ENCODE results near the gene PRSS12.

PRSS12 gene

DNA sequence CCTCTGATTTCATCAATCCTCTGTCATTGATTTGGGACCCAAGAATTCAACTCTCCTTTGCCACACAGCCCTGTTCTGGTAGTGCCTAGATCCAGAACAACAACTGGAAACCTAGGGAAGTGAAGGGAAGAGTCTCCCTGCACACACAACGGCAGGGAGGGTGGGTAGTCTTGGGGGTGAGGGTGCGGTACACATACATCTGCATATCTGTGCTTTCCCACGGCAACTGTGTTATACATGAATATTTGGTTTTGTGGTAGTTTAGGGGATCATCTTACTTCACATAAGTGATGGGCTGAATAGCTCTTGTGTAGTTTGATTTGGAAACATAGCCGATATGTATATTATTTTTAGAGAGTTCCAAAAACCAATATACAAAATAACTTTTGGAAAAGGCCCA is 3.3 kb upstream of the PRSS12 start:
- no peak overlapping the region for H3K27ac ChIP-seq (ENCODE audit: low read length)
- H3K9ac ChIP-seq (ENCODE audit: low read depth, low read length) = no peak overlapping the region
- H3K4me3 ChIP-seq (ENCODE audit: low read length) = no peak overlapping the region
- no peaks in the 10 kb centered on the region for H3K9me3 ChIP-seq (ENCODE audit: insufficient read depth, low read depth, low read length)
- H3K27me3 ChIP-seq (ENCODE audit: insufficient read depth, low read length) = peaks cover 28% of the 10 kb centered on the region
- no peaks in the 10 kb centered on the region for H3K36me3 ChIP-seq (ENCODE audit: insufficient read depth, low read depth, low read length)
- peaks cover 3% of the 10 kb centered on the region; the same call in 1 of the 2 replicates for H3K4me1 ChIP-seq (ENCODE audit: insufficient read depth, low read length)

DNA sequence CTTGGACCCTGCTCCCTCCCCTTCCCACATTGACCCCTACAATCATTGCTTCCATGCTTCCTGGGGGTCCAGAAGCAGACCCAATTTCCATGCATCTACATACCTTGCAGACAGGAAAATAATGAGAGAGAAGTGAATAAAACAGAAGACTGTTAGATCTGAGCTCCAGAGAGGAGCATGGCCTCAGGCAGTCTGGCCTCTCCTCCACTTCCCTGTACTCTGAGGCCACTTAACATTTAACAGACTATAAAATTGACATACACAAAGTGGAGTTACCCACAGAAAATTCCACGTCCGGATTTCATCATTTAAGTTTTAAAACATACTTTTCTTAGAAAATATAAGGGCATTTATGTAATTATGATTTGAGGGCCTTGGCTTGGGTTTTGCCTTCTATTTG is 2.1 kb upstream of the PRSS12 start:
- H3K4me1 ChIP-seq (ENCODE audit: insufficient read depth, low read length) = peaks cover 3% of the 10 kb centered on the region; the same call in 1 of the 2 replicates
- peaks cover 37% of the 10 kb centered on the region for H3K27me3 ChIP-seq (ENCODE audit: insufficient read depth, low read length)
- H3K27ac ChIP-seq (ENCODE audit: low read length) = no peak overlapping the region
- H3K4me3 ChIP-seq (ENCODE audit: low read length) = no peak overlapping the region
- H3K9me3 ChIP-seq (ENCODE audit: insufficient read depth, low read depth, low read length) = no peaks in the 10 kb centered on the region
- H3K9ac ChIP-seq (ENCODE audit: low read depth, low read length) = no peak overlapping the region
- H3K36me3 ChIP-seq (ENCODE audit: insufficient read depth, low read depth, low read length) = no peaks in the 10 kb centered on the region

DNA sequence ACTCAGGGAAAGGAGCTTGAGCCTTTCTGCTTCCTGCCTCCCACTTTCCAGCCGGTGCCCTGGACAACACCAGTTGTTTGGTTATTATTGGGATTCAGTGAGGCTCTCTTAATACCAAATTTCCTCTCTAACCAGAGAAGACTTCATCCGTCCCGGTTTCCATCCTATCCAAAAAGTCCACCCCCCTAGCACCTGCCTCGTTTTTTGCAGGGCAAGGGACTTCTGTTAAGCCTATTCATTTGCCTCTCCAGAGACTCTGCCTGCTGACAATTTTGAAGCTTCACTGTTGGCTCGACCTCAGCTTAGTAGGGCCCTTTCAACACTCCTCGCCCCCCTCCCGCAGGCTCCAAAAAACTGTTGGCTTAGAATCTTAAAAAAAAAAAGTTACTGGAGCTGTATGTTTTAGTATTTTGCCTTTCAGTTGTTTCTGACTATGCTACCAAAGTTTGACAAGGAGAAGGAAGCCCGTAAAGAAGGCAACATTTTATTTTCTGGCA is 779 bp upstream of the PRSS12 start:
- Histone ChIP-seq H3K4me3 (ENCODE audit: low read length) (peak overlapping the region; percentile 75), H3K9ac (ENCODE audit: low read depth, low read length) (peak overlapping the region; percentile 57; the same call in 1 of the 2 replicates), H3K27ac (ENCODE audit: low read length) (no peak overlapping the region), H3K27me3 (ENCODE audit: insufficient read depth, low read length) (peaks cover 37% of the 10 kb centered on the region), H3K4me1 (ENCODE audit: insufficient read depth, low read length) (peaks cover 3% of the 10 kb centered on the region; the same call in 1 of the 2 replicates), H3K9me3 (ENCODE audit: insufficient read depth, low read depth, low read length) (no peaks in the 10 kb centered on the region), H3K36me3 (ENCODE audit: insufficient read depth, low read depth, low read length) (no peaks in the 10 kb centered on the region)

DNA sequence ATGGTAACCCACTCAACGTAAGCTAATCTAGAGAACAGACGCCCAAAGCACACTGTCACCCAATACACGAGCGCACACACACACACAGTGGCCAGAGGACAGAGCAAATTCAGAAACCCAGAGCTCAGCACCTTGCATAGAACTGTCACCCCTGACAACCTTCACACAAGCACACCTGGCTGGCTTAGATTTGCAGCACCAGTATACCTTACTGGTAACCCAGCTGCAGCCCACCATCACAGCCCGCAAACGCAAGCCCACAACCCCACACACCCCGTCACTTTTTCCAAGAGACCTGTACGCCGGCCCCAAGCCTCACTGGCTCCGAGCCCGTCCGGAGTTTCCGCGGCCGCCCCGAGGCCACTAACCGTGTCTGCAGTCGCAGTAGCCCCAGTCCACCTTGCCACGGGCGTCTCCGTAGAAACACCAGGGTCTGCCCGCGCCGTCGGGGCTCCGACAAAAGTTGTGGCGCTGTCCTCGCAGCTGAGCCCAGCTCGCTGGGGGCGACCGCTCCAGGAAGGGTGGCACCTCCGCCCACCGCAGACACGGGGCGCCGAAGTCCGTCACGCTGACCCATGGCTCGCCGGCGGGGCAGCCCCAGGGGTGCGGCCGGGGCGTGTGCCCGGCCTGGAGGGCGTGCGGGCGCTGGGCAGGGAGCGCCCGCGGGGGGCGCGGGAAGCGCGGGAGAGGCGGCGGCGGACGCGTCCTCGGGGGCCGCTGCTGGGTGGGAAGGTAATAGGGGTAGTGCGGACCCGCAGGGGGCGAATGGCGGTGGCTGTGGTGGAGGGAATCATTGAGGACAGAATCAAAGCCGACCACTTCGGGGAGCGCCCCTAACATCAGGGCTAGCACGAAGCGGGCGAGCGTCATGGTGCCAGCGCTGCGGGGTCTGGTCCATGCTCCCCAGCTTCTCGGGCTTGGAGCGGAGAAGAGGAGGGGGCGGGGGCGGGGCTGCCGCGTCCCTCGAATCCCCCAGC is 664 bp downstream of the PRSS12 start:
- Histone ChIP-seq H3K27me3 (ENCODE audit: insufficient read depth, low read length) (peaks cover 37% of the 10 kb centered on the region), H3K4me1 (ENCODE audit: insufficient read depth, low read length) (peaks cover 3% of the 10 kb centered on the region; the same call in 1 of the 2 replicates), H3K9ac (ENCODE audit: low read depth, low read length) (no peak overlapping the region), H3K4me3 (ENCODE audit: low read length) (peak overlapping the region; percentile 75; the same call in 1 of the 2 replicates), H3K27ac (ENCODE audit: low read length) (no peak overlapping the region), H3K9me3 (ENCODE audit: insufficient read depth, low read depth, low read length) (no peaks in the 10 kb centered on the region), H3K36me3 (ENCODE audit: insufficient read depth, low read depth, low read length) (no peaks in the 10 kb centered on the region)

DNA sequence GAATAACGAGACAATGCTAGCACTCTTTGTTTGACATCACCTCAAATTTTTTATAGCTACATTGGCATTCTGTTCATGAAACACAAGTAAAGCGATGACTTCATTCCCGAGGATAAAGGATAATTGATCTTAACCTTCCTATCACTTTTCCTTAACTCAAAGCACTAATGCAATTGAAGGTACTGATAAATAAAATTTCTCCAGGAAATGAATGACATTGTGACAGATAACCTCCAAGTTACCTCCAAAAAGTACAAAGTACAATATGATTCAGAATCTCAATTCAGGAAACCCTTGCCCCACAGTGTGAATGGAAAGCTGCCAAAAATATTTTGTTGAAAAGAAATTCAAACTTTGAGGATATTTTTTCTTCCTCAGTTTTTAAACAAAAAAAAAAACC is 1.8 kb downstream of the PRSS12 start:
- H3K4me3 ChIP-seq (ENCODE audit: low read length) = no peak overlapping the region
- peaks cover 9% of the 10 kb centered on the region; the same call in 1 of the 2 replicates for H3K4me1 ChIP-seq (ENCODE audit: insufficient read depth, low read length)
- no peaks in the 10 kb centered on the region for H3K36me3 ChIP-seq (ENCODE audit: insufficient read depth, low read depth, low read length)
- no peak overlapping the region for H3K9ac ChIP-seq (ENCODE audit: low read depth, low read length)
- H3K27ac ChIP-seq (ENCODE audit: low read length) = no peak overlapping the region
- H3K9me3 ChIP-seq (ENCODE audit: insufficient read depth, low read depth, low read length) = no peaks in the 10 kb centered on the region
- H3K27me3 ChIP-seq (ENCODE audit: insufficient read depth, low read length) = peaks cover 37% of the 10 kb centered on the region

DNA sequence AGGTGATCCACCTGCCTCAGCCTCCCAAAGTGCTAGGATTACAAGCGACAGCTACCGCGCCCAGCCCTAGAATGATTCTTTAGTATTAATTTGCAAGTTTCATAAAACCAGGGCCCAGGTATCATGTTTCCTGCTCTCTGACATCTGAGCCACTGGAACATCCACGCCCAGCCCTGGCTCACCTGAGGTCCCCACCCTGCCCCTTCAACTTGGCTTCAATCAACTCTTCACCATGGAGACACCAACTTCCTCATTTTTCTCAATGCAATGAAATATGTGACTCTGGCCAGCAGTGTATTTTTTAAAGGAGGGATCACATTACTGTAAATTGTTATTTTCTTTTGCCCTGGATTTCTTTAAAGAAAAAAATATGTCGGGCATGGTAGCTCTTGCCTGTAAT is 3.9 kb downstream of the PRSS12 start:
- Histone ChIP-seq H3K27me3 (ENCODE audit: insufficient read depth, low read length) (peaks cover 33% of the 10 kb centered on the region), H3K9ac (ENCODE audit: low read depth, low read length) (no peak overlapping the region), H3K36me3 (ENCODE audit: insufficient read depth, low read depth, low read length) (no peaks in the 10 kb centered on the region), H3K27ac (ENCODE audit: low read length) (no peak overlapping the region), H3K4me3 (ENCODE audit: low read length) (no peak overlapping the region), H3K9me3 (ENCODE audit: insufficient read depth, low read depth, low read length) (no peaks in the 10 kb centered on the region), H3K4me1 (ENCODE audit: insufficient read depth, low read length) (peaks cover 6% of the 10 kb centered on the region; the same call in 1 of the 2 replicates)

DNA sequence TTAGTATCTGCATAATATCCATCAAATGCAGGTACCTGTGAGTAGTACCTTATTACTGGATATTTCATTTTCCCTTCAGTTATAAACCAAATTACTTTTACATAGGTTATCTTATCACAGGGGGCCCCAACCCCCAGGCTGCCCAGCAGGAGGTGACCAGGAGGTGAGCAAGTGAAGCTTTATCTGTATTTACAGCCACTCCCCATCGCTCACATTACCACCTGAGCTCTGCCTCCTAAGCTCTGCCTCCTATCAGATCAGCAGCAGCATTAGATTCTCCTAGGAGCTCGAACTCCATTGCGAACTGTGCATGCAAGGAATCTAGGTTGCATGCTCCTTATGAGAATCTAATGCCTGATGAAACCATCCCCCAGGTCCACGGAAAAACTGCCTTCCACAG is 6.3 kb downstream of the PRSS12 start:
- H3K27ac ChIP-seq (ENCODE audit: low read length) = no peak overlapping the region
- no peak overlapping the region for H3K4me3 ChIP-seq (ENCODE audit: low read length)
- H3K27me3 ChIP-seq (ENCODE audit: insufficient read depth, low read length) = peaks cover 12% of the 10 kb centered on the region
- no peaks in the 10 kb centered on the region for H3K36me3 ChIP-seq (ENCODE audit: insufficient read depth, low read depth, low read length)
- no peak overlapping the region for H3K9ac ChIP-seq (ENCODE audit: low read depth, low read length)
- peaks cover 6% of the 10 kb centered on the region; the same call in 1 of the 2 replicates for H3K4me1 ChIP-seq (ENCODE audit: insufficient read depth, low read length)
- no peaks in the 10 kb centered on the region for H3K9me3 ChIP-seq (ENCODE audit: insufficient read depth, low read depth, low read length)

DNA sequence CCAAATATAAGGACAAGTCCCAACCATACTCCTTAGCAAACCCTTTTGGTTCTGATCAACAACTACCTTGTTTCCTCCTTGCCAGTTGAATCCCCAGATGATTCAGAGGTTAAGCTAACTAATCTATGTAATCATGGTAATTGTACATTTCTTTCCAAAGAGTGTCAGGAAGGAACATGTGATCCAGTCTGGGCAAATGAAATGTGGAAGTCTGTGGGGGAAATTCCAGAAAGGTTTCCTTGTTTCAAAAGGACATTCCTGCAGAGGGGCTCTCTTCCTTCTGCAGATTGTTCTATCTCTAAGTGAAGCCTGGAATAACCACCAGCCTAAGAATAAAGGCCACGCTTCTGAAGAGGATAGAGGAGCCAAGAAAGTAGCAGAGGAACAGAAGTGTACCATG is 7.0 kb downstream of the PRSS12 start:
- no peak overlapping the region for H3K27ac ChIP-seq (ENCODE audit: low read length)
- H3K4me1 ChIP-seq (ENCODE audit: insufficient read depth, low read length) = peaks cover 6% of the 10 kb centered on the region; the same call in 1 of the 2 replicates
- no peak overlapping the region for H3K4me3 ChIP-seq (ENCODE audit: low read length)
- H3K9me3 ChIP-seq (ENCODE audit: insufficient read depth, low read depth, low read length) = no peaks in the 10 kb centered on the region
- H3K36me3 ChIP-seq (ENCODE audit: insufficient read depth, low read depth, low read length) = no peaks in the 10 kb centered on the region
- H3K9ac ChIP-seq (ENCODE audit: low read depth, low read length) = no peak overlapping the region
- H3K27me3 ChIP-seq (ENCODE audit: insufficient read depth, low read length) = peaks cover 5% of the 10 kb centered on the region

DNA sequence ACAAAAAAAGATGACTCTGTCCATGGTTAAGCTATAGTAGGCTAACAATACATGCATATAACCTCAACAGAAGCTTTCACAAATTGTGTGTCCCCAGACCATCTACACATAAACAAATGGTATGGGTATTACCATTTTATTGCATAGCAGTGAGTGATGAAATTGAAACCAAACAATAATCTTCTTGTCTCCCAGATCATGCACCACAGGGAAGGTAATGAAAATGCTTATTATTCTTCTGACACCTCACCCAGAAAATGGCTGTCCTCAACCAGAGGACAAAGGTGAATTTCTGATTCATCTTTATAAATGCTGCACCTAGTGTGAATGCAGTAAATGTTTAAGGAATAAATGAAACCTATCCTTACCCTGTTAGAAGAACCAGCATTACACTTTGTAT is 8.0 kb downstream of the PRSS12 start:
- no peaks in the 10 kb centered on the region for H3K27me3 ChIP-seq (ENCODE audit: insufficient read depth, low read length)
- H3K9ac ChIP-seq (ENCODE audit: low read depth, low read length) = no peak overlapping the region
- H3K4me3 ChIP-seq (ENCODE audit: low read length) = no peak overlapping the region
- H3K36me3 ChIP-seq (ENCODE audit: insufficient read depth, low read depth, low read length) = no peaks in the 10 kb centered on the region
- no peaks in the 10 kb centered on the region for H3K9me3 ChIP-seq (ENCODE audit: insufficient read depth, low read depth, low read length)
- H3K4me1 ChIP-seq (ENCODE audit: insufficient read depth, low read length) = peaks cover 10% of the 10 kb centered on the region
- H3K27ac ChIP-seq (ENCODE audit: low read length) = no peak overlapping the region

DNA sequence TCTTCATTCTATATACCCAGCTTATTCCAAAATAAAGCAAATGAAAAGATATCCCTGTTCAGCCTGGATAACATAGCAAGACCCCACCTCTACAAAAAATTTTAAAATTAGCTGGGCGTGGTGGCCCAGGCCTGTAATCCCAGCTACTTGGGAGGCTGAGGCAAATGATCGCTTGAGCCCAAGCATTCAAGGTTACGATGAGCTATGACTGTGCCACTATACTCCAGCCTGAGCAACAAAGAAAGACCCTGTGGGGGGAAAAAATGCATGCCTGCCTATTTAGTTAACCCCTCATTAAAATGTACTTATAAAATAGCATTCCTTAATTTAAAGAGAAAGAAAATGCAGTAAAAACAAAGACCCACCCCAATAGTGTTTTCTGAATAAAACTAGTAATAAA is 9.3 kb downstream of the PRSS12 start:
- Histone ChIP-seq H3K9me3 (ENCODE audit: insufficient read depth, low read depth, low read length) (no peaks in the 10 kb centered on the region), H3K27ac (ENCODE audit: low read length) (no peak overlapping the region), H3K27me3 (ENCODE audit: insufficient read depth, low read length) (no peaks in the 10 kb centered on the region), H3K4me3 (ENCODE audit: low read length) (no peak overlapping the region), H3K9ac (ENCODE audit: low read depth, low read length) (no peak overlapping the region), H3K4me1 (ENCODE audit: insufficient read depth, low read length) (peaks cover 10% of the 10 kb centered on the region), H3K36me3 (ENCODE audit: insufficient read depth, low read depth, low read length) (no peaks in the 10 kb centered on the region)

DNA sequence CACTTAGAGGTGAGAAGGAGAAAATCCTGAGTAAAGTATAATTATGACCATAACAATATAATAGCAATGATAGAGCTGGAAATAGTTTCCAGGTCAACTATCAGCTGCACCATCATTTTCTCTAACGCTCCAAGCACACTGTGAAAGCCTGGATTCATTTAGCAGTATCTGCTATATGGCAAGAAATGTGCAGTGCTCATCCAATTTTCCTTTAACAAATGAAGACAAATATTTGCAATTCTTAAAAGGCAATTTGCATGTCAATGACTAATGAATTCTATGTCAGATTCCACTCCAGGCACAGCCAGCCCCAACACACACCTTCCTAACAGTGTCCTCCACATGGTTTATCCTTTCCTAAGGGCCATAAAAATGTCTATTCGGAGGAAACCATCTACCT is 12.7 kb downstream of the PRSS12 start:
- Histone ChIP-seq H3K36me3 (ENCODE audit: insufficient read depth, low read depth, low read length) (no peaks in the 10 kb centered on the region), H3K9ac (ENCODE audit: low read depth, low read length) (no peak overlapping the region), H3K27ac (ENCODE audit: low read length) (no peak overlapping the region), H3K27me3 (ENCODE audit: insufficient read depth, low read length) (no peaks in the 10 kb centered on the region), H3K4me1 (ENCODE audit: insufficient read depth, low read length) (peaks cover 4% of the 10 kb centered on the region; the same call in 1 of the 2 replicates), H3K9me3 (ENCODE audit: insufficient read depth, low read depth, low read length) (no peaks in the 10 kb centered on the region), H3K4me3 (ENCODE audit: low read length) (no peak overlapping the region)

Measured in iPS-20b (cell line).